Keratinocyte (primary cell): Measurements from ENCODE around the gene NRN1L.

Source experiments
- EZH2 ChIP-seq: IDR thresholded peaks from one replicate; pipeline ENCODE4 v1.6.1; 2012; ENCODE audit warnings: inconsistent platforms, mild to moderate bottlenecking, low read length, moderate library complexity
- TF ChIP-seq, protein P1 (sequence below), 3 experiments: IDR thresholded peaks in 1 of 3; conservative IDR thresholded peaks in 1 of 3; optimal IDR thresholded peaks in 1 of 3; 2 replicates in 2 of 3; 3 replicates in 1 of 3; pipeline versions ENCODE3 to v1.5.1; 2011; ENCODE audit warnings: low read length in 3 of 3, mild to moderate bottlenecking in 3 of 3, moderate library complexity in 2 of 3, control low read depth in 1 of 3, inconsistent platforms in 1 of 3; ENCODE audit not compliant: insufficient read depth in 2 of 3; ENCODE audit errors: extremely low read depth in 1 of 3

DNA sequence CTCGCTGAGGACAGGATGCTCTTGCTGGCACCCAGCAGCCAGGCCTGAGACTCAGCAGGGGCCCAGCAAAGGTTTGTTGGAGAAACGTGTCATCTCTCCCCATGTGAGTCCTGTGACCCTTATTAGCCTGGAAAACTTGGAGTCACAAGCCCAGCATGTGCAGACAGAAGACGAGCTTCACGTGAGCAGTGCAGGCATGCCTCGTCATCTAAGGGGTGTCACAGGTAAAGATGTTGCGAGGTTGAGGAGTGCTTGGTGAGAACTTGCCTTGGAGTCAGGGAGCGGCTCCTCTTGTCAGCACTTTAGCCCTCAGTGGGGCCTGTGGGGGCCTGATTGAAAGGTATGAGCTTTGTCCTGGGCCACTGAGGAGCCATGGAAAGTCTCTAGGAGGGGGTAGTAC lies 49.1 kb downstream of the NRN1L start:
- TF ChIP-seq, protein P1, sequence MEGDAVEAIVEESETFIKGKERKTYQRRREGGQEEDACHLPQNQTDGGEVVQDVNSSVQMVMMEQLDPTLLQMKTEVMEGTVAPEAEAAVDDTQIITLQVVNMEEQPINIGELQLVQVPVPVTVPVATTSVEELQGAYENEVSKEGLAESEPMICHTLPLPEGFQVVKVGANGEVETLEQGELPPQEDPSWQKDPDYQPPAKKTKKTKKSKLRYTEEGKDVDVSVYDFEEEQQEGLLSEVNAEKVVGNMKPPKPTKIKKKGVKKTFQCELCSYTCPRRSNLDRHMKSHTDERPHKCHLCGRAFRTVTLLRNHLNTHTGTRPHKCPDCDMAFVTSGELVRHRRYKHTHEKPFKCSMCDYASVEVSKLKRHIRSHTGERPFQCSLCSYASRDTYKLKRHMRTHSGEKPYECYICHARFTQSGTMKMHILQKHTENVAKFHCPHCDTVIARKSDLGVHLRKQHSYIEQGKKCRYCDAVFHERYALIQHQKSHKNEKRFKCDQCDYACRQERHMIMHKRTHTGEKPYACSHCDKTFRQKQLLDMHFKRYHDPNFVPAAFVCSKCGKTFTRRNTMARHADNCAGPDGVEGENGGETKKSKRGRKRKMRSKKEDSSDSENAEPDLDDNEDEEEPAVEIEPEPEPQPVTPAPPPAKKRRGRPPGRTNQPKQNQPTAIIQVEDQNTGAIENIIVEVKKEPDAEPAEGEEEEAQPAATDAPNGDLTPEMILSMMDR (optimal IDR thresholded peaks at IDR 0.05 in 1 of 3, IDR thresholded peaks at IDR 0.05 in 1 of 3, conservative IDR thresholded peaks at IDR 0.05 in 1 of 3; ENCODE audit: extremely low read depth in 1 of 3, insufficient read depth in 2 of 3, low read length in 3 of 3) = no peak
- TF ChIP-seq EZH2 = no peak
